AG09319 (cell line): ENCODE results near the gene TSNAX.

ENCODE experiments used
- DNase-seq: peaks from one replicate; pipeline ENCODE4 v3.0.0-alpha.2; 2010; ENCODE audit warnings: low read depth; ENCODE audit errors: extremely low read depth
- TF ChIP-seq, protein P1 (sequence below): IDR thresholded peaks from 2 replicates; pipeline ENCODE4 v1.5.1; 2011; ENCODE audit warnings: low read depth, mild to moderate bottlenecking, inconsistent platforms, low read length, moderate library complexity

TSNAX gene

DNA sequence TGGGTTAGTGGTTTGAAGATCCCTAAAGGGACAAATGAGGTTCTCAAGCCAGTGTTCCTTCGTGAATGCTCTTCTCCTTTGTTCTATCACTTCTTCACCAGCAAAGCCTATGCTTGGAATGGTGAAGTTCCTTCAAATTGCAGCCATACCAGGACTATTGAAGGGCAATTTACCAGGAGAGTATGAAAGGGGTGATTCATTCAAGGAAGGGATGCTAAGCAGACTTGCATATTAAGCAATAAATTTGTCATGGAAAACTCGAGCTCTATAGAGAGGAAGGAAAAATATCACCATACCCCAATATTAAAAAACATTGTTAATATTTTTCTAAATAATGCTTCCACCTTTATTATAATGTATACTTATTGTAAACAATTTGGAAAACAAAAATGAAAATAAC lies 9.3 kb upstream of the TSNAX start:
- DNase-seq = no peak
- TF ChIP-seq, protein P1, sequence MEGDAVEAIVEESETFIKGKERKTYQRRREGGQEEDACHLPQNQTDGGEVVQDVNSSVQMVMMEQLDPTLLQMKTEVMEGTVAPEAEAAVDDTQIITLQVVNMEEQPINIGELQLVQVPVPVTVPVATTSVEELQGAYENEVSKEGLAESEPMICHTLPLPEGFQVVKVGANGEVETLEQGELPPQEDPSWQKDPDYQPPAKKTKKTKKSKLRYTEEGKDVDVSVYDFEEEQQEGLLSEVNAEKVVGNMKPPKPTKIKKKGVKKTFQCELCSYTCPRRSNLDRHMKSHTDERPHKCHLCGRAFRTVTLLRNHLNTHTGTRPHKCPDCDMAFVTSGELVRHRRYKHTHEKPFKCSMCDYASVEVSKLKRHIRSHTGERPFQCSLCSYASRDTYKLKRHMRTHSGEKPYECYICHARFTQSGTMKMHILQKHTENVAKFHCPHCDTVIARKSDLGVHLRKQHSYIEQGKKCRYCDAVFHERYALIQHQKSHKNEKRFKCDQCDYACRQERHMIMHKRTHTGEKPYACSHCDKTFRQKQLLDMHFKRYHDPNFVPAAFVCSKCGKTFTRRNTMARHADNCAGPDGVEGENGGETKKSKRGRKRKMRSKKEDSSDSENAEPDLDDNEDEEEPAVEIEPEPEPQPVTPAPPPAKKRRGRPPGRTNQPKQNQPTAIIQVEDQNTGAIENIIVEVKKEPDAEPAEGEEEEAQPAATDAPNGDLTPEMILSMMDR = no peak

DNA sequence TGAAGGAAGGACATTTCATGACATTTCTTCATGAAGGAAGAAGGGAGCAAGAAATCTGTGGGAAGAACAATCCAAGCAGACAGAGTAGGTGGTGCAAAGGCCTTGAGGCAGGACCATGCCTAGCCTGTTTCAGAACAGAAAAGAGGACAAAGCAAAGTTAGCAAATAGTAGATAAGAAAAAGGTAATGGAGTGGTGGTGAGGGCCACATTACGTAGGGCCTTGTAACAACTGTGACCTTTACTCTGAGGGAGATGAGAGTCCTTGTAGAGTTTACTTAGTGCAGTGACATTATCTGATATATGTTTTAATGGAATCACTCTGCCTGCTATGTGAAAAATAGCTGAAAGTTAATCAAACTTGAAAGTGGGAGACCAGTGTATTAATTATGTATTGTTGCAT lies 6.4 kb upstream of the TSNAX start:
- no peak for DNase-seq
- TF ChIP-seq, protein P1 = no peak

DNA sequence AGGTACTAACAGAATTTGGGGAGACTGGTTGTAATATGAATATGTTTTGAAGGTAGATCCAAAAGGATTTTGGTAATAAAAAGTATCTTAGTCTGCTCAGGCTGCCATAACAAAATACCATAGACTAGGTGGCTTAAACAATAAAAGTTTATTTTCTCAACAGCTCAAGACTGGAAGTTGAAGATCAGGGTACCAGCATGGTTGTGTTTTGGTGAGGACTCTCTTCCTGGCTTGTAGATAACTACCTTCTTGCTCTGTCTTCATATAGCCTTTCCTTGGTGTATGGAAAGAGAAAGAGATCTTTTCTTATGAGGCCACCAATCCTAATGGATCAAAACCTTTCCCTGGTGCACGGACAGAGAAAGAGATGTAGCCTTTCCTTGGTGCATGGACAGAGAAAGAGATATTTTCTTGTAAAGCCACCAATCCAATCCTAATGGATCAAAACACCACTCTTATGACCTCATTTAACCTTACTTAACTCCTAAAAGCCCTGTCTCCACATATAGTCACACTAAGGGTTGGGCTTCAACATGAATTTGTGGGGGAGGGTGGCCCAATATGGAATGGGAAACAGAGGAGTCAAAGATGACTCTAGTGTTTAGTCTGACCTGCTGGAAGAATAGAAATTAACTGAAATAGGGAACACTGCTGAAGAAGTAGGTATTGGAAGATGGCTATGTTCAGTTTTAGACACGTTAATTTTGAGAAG lies 5.4 kb upstream of the TSNAX start:
- TF ChIP-seq, protein P1 = no peak
- no peak for DNase-seq

DNA sequence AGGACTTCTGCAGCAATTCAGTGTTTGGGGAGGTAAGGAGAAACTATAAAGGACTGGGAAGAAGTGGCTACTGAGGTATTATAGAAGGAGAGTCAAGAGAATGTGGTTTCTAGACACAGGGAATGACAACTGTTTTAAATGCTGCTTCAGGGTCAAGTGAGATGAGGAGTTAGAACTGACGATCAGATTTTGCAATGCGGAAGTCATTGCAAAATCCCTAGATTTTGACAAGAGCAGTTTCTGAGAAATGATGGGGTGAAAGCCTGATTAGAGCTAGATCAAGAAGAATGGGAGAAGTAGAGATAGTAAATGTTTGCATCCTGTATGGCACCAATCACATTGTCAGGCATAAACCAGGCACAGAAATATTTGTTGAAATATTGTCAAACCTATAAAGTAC lies 4.7 kb upstream of the TSNAX start:
- TF ChIP-seq, protein P1 = no peak
- no peak for DNase-seq

DNA sequence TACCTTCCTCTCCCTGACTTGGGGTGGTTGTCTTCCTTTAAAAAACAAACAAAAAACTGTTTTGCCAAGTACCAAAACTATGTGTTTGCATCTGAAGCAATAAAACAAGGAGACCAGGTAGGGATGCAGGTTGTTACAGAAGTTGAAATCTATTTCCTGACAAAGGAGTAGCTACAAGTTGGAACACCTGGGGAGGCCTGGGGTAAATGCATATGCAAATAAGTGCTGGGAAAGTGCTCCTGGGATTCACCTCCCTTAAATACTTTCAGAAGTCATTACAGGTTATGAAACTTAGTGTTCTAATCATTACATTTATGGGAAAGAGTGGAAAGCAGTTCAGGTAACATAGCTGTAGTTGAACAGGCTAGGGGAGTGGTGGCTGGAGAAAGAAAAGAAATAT lies 1.9 kb upstream of the TSNAX start:
- TF ChIP-seq, protein P1 = no peak
- DNase-seq = no peak

DNA sequence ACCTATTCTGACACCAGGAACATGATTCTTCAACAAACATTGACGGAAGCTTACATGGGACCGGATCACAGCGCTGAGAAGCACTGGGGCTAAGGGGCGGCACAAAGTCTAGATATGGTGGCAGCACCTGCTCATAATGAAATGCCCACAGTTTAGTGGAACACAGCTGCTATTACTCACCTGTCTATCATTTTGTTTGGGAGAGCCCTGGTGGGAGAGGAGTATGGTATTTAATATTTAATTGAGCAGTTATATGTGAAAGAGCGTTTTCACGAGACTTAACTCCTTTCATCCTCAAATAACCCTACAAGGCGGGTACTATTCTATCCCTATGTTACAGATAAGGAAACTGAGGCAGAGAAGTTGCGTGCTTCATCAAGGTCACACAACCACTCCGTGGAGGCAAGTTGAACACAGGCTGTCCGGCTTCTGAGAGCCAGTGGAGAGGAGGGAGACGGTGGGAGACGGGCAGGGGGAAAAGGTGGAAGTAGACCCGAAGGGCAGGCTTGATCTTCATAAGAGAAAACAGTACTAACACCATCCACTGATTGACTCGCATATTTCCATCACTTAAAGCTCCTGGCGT lies 790 bp upstream of the TSNAX start:
- TF ChIP-seq, protein P1 = no peak
- DNase-seq = no peak

DNA sequence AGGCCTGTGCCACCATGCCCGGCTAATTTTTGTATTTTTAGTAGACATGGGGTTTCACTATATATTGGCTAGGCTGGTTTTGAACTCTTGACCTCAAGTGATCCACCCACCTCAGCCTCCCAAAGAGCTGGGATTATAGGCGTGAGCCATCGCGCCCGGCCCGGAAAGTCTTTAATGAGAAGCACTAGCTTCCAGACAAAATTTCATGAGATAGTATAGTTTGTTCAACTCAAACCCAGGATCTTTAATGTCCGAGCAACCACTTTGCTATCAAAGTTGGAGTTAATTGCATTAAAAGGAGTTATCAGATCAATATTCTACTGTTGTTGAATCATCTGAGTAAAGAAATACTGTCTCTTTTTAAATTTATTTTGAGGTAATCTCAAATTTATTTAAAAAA lies 4.8 kb downstream of the TSNAX start:
- DNase-seq = no peak
- TF ChIP-seq, protein P1 = no peak
